Epithelial cell of prostate (primary cell): Measurements from ENCODE around the gene EDA.

Experiments used
- DNase-seq: peaks from one replicate; pipeline ENCODE4 v3.0.0-alpha.2; 2011; ENCODE audit warnings: low read depth, low spot score
- H3K27ac ChIP-seq: fragments of 450-650 bp; 2 replicates; pipeline ENCODE4 v1.5.1; 2017; ENCODE audit warnings: mild to moderate bottlenecking

EDA gene

DNA sequence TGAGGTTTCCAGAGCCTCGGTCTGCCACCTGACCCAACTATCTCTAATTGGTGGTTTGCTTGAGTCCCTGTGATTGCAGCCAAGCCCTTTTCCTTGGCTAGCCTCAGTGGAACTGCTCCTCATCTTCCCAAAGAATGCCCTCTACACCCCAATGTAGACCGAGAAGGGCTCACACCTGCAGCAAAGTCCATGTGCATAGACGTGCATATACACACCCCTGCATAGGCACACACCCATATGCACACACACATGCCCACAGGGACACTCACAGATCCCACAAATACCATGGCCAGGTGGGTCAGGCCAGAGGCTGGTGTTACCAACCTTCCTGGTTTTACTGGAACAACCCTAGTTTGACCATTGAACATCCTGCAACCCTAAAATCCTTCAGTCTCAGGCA, 433.5 kb downstream of the EDA start:
- DNase-seq = no peak
- no peak overlapping the region for H3K27ac ChIP-seq

DNA sequence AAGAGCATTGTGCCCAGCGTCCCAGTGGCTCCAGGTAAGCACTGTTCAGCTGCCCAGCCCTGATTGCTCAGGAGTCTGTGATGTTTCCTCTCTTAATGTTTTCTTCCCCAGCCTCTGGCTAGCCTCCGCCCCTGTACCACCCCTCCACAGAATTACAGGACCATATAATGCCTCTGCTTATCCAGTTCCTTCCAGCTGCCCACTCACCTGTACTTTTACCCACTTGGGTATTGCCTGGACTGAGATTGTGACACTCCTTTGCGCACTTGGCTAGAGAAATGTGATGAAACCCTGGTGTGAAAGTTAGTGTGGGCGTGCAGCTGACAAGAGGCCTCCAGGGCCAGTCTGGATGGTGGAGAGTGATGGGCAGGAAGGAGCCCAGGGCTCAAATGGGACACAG, 434.0 kb downstream of the EDA start, which contains the start of gene AWAT2:
Gene AWAT2, minus strand, starts transcription at position 14 of the 400 bp plus-strand sequence. Its CDS starts 6 bp downstream, at position 8.
- DNase-seq = no peak
- H3K27ac ChIP-seq = no peak within 1 kb of the TSS

DNA sequence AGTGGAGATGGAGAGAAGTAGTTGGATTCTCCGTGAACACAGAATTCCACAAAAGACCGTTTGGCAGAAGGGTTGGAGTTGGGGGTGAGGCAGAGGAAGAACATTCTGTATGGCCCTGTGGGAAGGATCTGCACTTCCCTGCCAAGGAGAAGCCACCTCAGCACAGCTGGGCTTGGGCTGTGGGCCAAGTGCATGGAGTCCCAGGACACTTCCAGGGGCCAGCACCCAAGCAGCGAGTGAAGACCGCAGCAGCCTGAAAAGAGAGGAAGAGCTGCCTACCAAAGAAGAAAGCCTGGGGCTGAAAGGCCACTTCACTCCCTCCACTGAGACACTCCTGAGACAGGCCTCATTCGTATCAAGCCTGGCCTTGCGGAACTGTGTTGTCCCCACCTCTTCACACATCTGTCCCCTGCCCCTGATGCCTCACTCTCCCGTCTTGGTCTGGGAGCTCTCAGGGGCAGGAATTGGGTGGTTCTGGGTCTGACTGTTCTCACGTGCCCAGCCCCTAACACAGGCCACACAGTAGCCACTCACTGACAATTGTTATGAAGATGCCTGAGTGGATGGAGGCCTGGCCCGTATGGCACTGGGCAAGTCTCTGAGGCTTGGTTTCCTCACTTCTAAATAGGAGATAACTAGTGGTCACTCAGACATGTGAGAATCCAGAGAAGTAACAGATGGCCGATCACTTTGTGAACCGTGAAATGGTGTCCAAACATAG, 437.1 kb downstream of the EDA start:
- no peak for DNase-seq

DNA sequence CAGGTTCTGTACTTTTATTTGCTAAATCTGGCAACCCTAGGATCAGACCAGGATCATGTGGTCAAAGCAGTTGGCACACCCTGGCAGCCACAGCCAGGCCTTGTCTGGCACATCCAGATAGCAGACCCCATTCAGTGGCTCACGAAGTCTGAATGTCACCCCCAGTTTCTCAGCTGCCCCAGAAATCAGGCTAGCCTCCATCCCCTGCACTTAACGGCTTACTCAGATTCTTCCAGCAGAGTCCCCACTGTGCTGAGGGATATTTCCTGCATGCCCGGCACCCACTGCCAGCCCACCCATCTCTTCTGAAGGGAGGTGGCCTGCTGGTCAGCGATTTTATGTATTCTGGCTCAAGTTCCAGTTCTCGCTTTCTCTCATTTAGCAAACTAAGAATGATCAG, 438.5 kb downstream of the EDA start:
- no peak overlapping the region for H3K27ac ChIP-seq
- no peak for DNase-seq

More for the DNA sequence above, 437.1 kb downstream of the EDA start:
- no peak overlapping the region for H3K27ac ChIP-seq

DNA sequence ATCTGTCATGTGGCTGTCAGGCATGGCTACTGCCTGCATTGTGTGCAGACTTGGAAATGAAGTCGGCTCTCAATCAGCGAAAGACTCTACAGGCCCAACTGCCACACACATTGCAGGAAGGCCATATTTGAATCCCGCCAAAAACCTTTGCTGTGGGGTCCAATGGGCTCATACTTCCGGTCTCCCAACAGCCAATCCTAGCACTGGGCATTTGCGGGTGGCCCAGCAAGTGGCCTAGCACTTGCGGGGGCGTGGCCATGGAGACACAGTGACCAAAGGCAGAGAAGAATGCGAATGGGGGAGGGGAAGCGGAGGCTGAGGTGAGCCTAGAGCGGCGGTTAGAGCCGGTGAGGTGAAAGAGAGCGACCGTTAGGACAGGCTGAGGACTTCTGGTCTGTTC, 446.2 kb downstream of the EDA start, which contains the start of gene OTUD6A:
Gene OTUD6A, plus strand, starts transcription at position 382 of the 400 bp plus-strand sequence. CDS start 68 bp downstream, outside the sequence.
- no peak within 1 kb of the TSS for H3K27ac ChIP-seq
- DNase-seq = no peak

DNA sequence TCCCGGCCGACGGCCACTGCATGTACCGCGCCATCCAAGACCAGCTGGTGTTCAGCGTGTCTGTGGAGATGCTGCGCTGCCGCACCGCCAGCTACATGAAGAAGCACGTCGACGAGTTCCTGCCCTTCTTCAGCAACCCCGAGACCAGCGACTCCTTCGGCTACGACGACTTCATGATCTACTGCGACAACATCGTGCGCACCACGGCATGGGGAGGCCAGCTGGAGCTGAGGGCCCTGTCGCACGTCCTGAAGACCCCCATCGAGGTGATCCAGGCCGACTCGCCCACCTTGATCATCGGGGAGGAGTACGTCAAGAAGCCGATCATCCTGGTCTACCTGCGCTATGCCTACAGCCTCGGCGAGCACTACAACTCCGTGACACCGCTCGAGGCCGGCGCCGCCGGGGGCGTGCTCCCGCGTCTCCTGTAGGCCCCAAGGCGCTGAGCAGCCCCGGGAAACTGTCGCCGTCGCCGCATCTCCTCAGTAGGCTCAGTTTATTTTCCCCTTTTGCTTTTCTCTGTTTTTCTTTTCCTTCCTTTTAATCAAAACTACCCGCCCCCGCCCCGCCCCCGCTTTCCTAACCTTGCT, 447.1 kb downstream of the EDA start:
- DNase-seq = no peak
- no peak overlapping the region for H3K27ac ChIP-seq

DNA sequence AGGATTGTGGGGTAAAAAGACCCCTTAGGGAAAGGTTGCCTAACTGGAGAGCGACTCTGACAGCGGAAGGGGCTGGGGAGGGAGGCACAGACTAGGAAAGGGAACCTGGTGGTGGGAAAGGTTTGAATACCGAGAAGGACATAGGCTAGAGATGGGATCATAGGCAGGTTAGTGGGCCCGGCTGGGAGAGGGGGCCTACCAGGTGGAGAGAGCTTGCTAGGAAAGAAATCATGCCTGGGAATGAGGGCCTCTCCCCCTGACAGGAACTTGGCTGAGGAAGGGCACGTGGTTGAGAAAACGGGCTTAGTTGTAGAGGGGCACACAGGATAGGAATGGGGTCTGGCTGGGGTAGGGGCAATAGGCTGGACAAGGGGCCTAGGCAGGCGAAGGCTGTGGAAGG, 450.7 kb downstream of the EDA start:
- H3K27ac ChIP-seq = no peak overlapping the region
- DNase-seq = no peak

DNA sequence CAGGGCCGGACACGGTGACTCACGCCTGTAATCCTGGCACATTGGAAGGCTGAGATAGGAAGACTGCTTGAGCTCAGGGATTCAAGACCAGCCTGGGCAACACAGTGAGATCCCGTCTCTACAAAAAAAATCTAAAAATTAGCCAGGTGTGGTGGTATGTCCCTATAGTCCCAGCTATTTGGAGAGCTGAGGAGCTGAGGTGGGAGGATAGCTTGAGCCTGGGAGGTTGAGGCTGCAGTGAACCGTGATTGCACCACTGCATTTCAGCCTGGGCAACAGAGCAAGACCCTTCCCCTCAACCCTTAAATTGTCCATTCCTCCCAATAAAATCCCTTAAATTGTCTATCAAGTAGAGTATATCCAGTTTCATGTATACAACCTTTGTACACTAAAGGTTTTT, 463.4 kb downstream of the EDA start:
- no peak for DNase-seq
- no peak overlapping the region for H3K27ac ChIP-seq

DNA sequence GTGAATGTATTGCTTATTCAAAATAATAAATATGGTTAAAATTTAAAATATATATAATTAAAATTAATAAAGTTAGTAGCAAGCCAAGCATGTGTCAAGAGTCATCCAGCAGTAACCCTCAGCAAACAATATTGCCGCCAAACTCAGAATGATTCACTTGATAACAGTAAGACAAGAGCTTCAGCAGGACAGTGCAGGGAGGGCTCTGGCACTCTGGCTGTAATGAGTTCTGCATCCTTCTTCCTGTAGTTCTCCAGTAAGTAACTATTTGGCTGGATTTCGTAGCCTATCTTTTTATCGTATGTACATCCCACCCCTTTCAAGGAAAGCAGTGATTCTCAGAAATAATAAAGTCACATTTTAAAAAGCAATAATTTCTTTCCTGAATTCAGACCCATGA, 464.0 kb downstream of the EDA start:
- no peak overlapping the region for H3K27ac ChIP-seq
- DNase-seq = no peak

DNA sequence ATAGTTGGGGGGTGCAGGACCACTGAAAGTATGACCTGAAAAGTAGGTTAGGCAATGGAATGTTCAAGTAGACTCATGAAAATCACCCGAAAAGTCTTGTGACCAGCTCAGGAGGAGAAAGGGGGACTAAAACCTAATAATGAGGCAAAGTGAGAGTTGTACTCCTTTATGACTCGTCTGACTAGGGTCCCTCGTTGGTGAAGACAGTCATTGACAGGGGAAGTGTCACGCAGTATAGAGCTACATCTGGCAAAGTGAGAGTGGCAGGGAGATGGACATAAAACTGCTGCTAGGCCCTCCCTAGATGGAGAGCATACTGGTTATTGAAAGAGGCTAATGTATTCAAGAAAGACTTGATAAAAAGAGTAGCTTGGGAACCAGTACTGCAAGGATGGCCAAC, 466.8 kb downstream of the EDA start:
- no peak overlapping the region for H3K27ac ChIP-seq
- no peak for DNase-seq

DNA sequence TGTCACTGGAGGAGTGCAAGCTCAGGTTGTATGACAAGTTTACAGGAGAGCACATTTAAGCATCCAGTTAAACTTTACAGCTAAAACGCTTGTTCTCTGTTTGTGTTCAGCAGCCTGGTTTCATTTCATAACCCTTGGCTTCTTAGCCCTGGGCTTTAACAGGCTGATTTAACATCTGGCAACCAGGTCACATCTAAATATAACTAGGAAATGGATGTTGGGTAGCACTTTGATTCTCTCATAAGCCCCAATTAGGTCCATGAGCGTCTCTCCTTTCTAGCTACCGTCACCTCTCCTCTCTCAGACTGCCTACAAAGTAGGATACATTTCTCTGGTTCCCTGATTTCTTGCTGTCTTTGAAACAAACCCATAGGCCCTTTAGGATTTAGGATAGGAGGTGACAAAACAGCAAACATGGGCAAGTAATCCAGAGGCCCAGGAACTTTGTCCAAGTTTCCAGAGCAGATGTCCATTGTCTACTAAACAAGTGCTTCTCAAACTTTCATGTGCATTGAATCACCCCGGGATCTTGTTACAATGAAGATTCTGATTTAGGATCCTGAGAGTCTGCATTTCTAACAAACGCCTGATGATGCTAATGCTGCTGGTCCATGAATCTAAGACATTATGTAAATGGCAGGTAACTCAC, 468.8 kb downstream of the EDA start:
- H3K27ac ChIP-seq = no peak overlapping the region
- DNase-seq = no peak

DNA sequence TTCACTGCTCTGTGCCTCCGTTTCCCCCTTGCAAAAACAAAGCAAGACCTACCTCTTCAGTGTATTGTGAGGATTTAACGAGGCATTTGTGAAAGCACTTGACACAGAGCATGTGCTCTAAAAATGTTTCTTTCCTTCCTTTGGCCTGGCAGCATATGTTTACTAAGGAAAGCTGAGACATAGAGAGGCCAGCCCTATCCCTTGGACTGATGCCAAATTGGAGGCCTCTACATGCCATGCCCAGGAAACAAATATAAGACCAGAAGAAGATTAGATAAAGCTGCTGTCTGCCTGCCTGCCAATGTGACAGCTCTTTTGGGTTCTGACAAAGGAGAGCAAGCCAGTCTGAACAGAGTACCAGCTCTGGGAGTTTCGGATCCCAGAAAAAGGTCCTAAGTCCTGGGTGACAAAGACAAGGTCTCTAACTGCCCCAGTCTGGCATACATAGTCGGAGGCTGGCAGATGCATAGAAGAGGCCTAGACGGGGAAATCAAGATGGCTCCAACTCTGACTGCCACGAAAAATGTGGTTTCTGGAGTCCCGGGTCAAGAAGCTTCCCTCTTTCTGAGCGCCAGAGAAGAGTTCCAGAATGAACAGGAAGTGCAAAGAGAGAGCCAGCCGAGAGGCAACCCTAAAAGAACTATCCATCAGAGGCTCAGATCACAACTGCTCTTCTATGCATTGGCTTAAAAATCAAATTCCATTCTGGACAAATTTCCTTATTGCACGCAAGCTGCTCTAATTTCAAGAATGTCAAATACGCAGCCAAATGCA, 472.1 kb downstream of the EDA start:
- no peak for DNase-seq
- H3K27ac ChIP-seq = no peak overlapping the region

DNA sequence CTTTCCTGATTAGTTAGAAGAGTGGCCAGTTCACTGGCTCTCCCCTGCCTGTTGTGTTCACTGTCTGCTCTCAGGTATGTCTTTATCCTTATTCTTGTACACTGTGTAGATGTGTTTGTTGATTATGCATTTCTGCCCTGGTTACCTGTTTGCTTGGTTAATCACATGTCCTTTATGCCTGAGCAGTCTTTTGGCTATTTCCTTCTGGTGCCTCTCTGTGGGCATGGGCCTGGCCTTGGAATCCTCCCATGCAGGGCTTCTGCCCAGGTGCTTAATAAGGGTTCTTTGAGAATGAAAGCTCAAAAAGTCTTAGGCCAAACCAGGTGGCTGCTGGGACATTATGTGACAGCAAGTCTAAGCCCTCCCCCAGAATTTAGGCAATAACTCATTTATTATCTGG, 472.8 kb downstream of the EDA start:
- no peak overlapping the region for H3K27ac ChIP-seq

More for the DNA sequence above, 472.8 kb downstream of the EDA start:
- DNase-seq = no peak
